GM19395 (cell line): ENCODE measurements around the gene LAMA3.

Experiments
- ATAC-seq: cut with Tn5 transposase; IDR thresholded peaks from one replicate; pipeline ENCODE4 v1.9.1; 2021; ENCODE audit warnings: mild to moderate bottlenecking, moderate library complexity; ENCODE audit not compliant: unreplicated experiment

The LAMA3 gene

GRCh38 chr18:23758281-23758680, 69.0 kb downstream of the LAMA3 start:
- ATAC-seq, result no peak

- no peak for ATAC-seq
Measured at GRCh38 chr18:23761941-23762340, 72.7 kb downstream of the LAMA3 start.

- ATAC-seq, result no peak
Measured at GRCh38 chr18:23763343-23763742, 74.1 kb downstream of the LAMA3 start.

- no peak for ATAC-seq
Measured at GRCh38 chr18:23765931-23766330, 76.7 kb downstream of the LAMA3 start.

- no peak for ATAC-seq
Measured at GRCh38 chr18:23772327-23773024, 83.2 kb downstream of the LAMA3 start.

- ATAC-seq, result no peak
Measured at GRCh38 chr18:23776306-23776705, 87.1 kb downstream of the LAMA3 start.

GRCh38 chr18:23778828-23779227, 89.6 kb downstream of the LAMA3 start:
- no peak for ATAC-seq

DNA sequence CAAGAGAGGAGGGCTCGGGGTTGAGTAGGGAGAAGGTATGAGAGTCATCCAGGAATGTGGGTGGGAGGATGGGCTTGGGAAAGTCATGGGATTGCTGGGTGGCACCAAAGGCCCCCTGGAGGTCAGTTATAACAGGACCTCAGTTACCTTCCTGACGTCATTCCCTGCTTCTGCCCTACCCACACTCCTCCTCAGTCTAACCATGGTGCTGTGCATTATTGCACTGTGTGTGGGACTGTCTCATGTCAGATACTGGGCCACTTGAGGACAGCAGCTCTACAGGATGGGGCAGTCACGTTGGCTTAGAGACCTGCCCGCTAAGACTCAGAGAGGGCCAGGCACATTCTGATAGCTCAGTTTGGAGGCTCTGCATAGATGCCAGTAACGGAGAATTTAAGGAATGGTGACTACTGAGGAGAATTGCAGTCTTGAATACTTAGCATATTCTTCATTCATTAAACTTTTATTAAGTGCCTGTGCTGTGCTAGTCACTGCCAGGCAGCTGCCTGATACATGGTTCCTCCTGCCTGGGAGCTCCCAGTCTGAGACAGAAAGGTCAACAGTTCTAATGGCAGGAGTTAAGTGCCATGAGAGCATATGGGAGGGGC, 90.5 kb downstream of the LAMA3 start:
- no peak for ATAC-seq

DNA sequence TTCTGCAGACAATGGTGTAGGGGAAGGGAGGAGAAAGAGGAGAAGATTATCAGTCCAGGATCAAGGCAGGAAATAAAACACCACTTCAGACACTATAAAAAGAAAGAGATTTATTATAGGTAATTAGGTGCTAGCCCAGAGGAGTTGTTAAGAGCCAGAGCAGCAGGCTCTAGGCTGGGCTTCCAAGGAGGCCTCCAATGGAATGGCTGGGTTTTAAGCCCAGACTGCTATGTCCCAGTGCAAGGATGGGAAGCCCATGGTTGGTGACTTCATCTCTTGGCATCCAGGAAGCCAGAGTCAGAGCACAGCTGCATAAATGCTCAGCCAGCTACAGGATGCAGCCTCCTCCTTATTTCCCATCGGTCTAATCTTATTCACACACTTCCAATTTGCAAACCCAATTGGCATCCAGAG, 95.6 kb downstream of the LAMA3 start:
- no peak for ATAC-seq

- ATAC-seq, result no peak
Measured at GRCh38 chr18:23793051-23793450, 103.8 kb downstream of the LAMA3 start.

- ATAC-seq, result no peak
Measured at GRCh38 chr18:23793985-23794867, 105.0 kb downstream of the LAMA3 start.

- ATAC-seq, result no peak
Measured at GRCh38 chr18:23798249-23798648, 109.0 kb downstream of the LAMA3 start.

DNA sequence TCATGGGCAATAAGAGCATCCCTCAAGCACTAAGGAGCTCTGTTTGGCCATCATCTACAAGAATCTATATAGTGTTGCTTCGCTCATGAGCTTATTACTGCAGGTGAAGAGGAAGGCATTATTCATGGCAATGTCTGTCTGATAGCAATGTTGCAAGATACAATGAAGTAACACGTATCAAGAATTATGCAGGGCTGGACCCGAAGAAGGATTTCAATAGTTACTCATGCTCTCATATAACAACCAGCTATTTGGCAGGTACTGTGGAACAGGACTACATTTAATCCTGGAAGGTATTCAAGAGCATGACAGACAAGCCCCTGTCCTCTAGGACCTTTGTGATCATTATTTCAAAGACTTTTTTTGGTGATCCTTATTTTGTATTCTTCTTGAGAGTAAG, 109.6 kb downstream of the LAMA3 start:
- ATAC-seq, result no peak

GRCh38 chr18:23799540-23799939, 110.3 kb downstream of the LAMA3 start:
- no peak for ATAC-seq

DNA sequence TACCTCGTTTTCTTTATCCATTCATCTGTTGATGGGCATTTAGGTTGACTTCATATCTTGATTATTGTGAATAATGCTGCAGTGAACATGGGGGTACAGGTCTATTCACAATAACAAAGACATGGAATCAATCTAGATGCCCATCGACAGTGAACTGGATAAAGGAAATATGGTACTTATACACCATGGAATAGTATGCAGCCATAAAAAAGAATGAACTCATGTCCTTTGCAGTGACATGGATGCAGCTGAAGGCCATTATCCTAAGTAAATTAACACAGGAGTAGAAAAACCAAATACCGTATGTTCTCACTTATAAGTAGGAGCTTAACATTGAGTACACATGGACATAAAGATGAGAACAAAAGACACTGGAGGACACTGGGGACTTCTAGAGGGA, 111.6 kb downstream of the LAMA3 start:
- ATAC-seq, result no peak

GRCh38 chr18:23802817-23803216, 113.6 kb downstream of the LAMA3 start:
- no peak for ATAC-seq

GRCh38 chr18:23803755-23804154, 114.5 kb downstream of the LAMA3 start:
- no peak for ATAC-seq

DNA sequence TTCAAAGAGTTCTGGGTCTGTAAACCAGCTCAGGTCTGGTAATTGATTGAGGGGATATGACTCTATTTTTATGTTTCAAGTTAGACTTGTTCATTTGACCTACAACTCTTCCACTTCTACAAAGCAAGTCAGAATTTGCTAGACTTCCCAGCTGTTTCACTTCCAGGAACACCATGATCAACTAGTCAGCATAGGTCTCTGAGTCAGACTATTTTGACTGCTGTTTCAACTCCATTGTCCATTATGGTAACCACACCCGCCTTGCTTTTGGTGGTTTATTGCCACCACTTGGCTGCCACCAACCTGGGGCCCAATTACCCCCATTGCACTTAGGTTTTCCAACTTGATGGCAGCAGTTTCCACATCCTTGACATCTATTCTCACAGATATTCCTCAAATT, 116.6 kb downstream of the LAMA3 start:
- no peak for ATAC-seq

- ATAC-seq, result no peak
Measured at GRCh38 chr18:23809415-23809814, 120.2 kb downstream of the LAMA3 start.

- no peak for ATAC-seq
Measured at GRCh38 chr18:23810396-23810795, 121.1 kb downstream of the LAMA3 start.

DNA sequence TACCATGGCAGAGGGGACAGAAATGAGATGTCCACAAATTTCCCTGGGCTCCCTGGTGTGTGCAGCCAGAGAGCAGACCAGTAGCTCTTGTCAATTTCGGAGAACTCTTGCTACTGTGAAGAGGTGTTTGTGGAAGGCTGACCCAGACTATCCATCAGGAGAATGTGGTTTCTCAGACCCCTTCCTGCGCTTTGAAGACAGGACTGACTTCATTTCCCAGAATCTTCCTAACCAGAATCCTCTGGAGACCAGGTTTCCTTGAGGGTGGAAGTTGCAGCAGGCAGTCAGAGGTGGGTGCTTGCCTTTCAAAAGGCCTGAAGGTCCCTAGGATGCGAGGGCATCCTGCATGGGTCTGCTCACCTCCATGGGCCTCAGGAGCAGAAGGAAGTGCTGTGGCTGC, 121.9 kb downstream of the LAMA3 start:
- ATAC-seq, result no peak
